ENCODE measurements around the gene SELENOV.

Gene SELENOV

GRCh38 chr19:39525205-39525604, 10.3 kb downstream of the SELENOV start:
- Mint-ChIP-seq H3K4me1 (peaks cover 16% of the 10 kb centered on the region), H3K27me3 (no peaks in the 10 kb centered on the region), H3K9me3 (no peaks in the 10 kb centered on the region), H3K27ac (peak overlapping the region in 1 of 2 donors; percentile 59), H3K4me3 (no peak overlapping the region)
- ATAC-seq: no peak
- DNase-seq: no peak

- no peak for DNase-seq
- Mint-ChIP-seq H3K4me1 (peaks cover 28% of the 10 kb centered on the region), H3K9me3 (no peaks in the 10 kb centered on the region), H3K27ac (peak overlapping the region; percentile 88 to 95), H3K27me3 (no peaks in the 10 kb centered on the region), H3K4me3 (peak overlapping the region; percentile 92 to 97)
- no peak for ATAC-seq
Observed at GRCh38 chr19:39531834-39532232, 16.9 kb downstream of the SELENOV start.

GRCh38 chr19:39532233-39533002, 17.5 kb downstream of the SELENOV start, which contains the start of gene EID2B:
Gene EID2B (minus strand): TSS chr19:39532852. CDS start chr19:39532802, 50 bp downstream.
- ATAC-seq (peak; percentile 94), DNase-seq (peak; percentile 94 to 95)
- Mint-ChIP-seq H3K4me1 (peaks cover 33% of the 10 kb centered on the region), H3K4me3 (peak within 1 kb of the TSS; percentile 92 to 97), H3K9me3 (no peaks in the 10 kb centered on the region), H3K27ac (peak within 1 kb of the TSS; percentile 93 to 96), H3K27me3 (no peaks in the 10 kb centered on the region)

GRCh38 chr19:39533003-39533512, 18.1 kb downstream of the SELENOV start:
- ATAC-seq (peak; percentile 31), DNase-seq (no peak)
- peak overlapping the region in 1 of 2 donors; percentile 93 for H3K27ac Mint-ChIP-seq
- no peaks in the 10 kb centered on the region for H3K9me3 Mint-ChIP-seq
- H3K4me3 Mint-ChIP-seq: peak overlapping the region; percentile 92 to 97
- peaks cover 40% of the 10 kb centered on the region for H3K4me1 Mint-ChIP-seq
- H3K27me3 Mint-ChIP-seq: no peaks in the 10 kb centered on the region

- no peak overlapping the region for H3K27ac Mint-ChIP-seq
- H3K27me3 Mint-ChIP-seq: no peaks in the 10 kb centered on the region
- ATAC-seq: no peak
- no peak for DNase-seq
- H3K9me3 Mint-ChIP-seq: no peaks in the 10 kb centered on the region
- peaks cover 42% of the 10 kb centered on the region for H3K4me1 Mint-ChIP-seq
- H3K4me3 Mint-ChIP-seq: no peak overlapping the region
Observed at GRCh38 chr19:39533791-39534190, 18.9 kb downstream of the SELENOV start.

GRCh38 chr19:39539165-39539517, 24.2 kb downstream of the SELENOV start:
- Mint-ChIP-seq H3K9me3 (no peaks in the 10 kb centered on the region), H3K27me3 (no peaks in the 10 kb centered on the region), H3K27ac (peak overlapping the region; percentile 72 to 86), H3K4me1 (peaks cover 59% of the 10 kb centered on the region), H3K4me3 (peak overlapping the region; percentile 90 to 91)
- ATAC-seq (peak; percentile 29), DNase-seq (no peak)

- Mint-ChIP-seq H3K9me3 (no peaks in the 10 kb centered on the region), H3K27ac (peak within 1 kb of the TSS; percentile 97 to 98), H3K27me3 (no peaks in the 10 kb centered on the region), H3K4me1 (peaks cover 65% of the 10 kb centered on the region), H3K4me3 (peak within 1 kb of the TSS; percentile 90 to 91)
- peak; percentile 93 to 95 for DNase-seq
- ATAC-seq: peak; percentile 93
Observed at GRCh38 chr19:39539518-39540332, 24.8 kb downstream of the SELENOV start, which contains the start of gene EID2. Gene EID2 (minus strand): TSS chr19:39540161. CDS start chr19:39540079, 82 bp downstream.

GRCh38 chr19:39540333-39540673, 25.4 kb downstream of the SELENOV start:
- peaks cover 70% of the 10 kb centered on the region for H3K4me1 Mint-ChIP-seq
- H3K27me3 Mint-ChIP-seq: no peaks in the 10 kb centered on the region
- peak overlapping the region; percentile 97 to 98 for H3K27ac Mint-ChIP-seq
- DNase-seq (no peak), ATAC-seq (no peak)
- no peaks in the 10 kb centered on the region for H3K9me3 Mint-ChIP-seq
- peak overlapping the region; percentile 90 to 91 for H3K4me3 Mint-ChIP-seq

- no peaks in the 10 kb centered on the region for H3K27me3 Mint-ChIP-seq
- ATAC-seq (no peak), DNase-seq (no peak)
- no peak overlapping the region for H3K27ac Mint-ChIP-seq
- H3K9me3 Mint-ChIP-seq: no peaks in the 10 kb centered on the region
- H3K4me3 Mint-ChIP-seq: no peak overlapping the region
- peaks cover 70% of the 10 kb centered on the region for H3K4me1 Mint-ChIP-seq
Observed at GRCh38 chr19:39542206-39542605, 27.3 kb downstream of the SELENOV start.

- Mint-ChIP-seq H3K4me1 (peaks cover 58% of the 10 kb centered on the region), H3K9me3 (no peaks in the 10 kb centered on the region), H3K27me3 (no peaks in the 10 kb centered on the region), H3K27ac (no peak overlapping the region), H3K4me3 (no peak overlapping the region)
- ATAC-seq (no peak), DNase-seq (no peak)
Observed at GRCh38 chr19:39543477-39543857, 28.5 kb downstream of the SELENOV start.

GRCh38 chr19:39544226-39544903, 29.4 kb downstream of the SELENOV start:
- Mint-ChIP-seq H3K4me1 (peaks cover 49% of the 10 kb centered on the region), H3K4me3 (no peak overlapping the region), H3K27me3 (no peaks in the 10 kb centered on the region), H3K27ac (no peak overlapping the region), H3K9me3 (no peaks in the 10 kb centered on the region)
- ATAC-seq (no peak), DNase-seq (no peak)

- no peak for ATAC-seq
- Mint-ChIP-seq H3K4me1 (peaks cover 49% of the 10 kb centered on the region), H3K4me3 (no peak overlapping the region), H3K9me3 (no peaks in the 10 kb centered on the region), H3K27me3 (no peaks in the 10 kb centered on the region), H3K27ac (no peak overlapping the region)
- no peak for DNase-seq
Observed at GRCh38 chr19:39544911-39545310, 30.0 kb downstream of the SELENOV start.

GRCh38 chr19:39546599-39546998, 31.7 kb downstream of the SELENOV start:
- DNase-seq (no peak), ATAC-seq (no peak)
- H3K4me1 Mint-ChIP-seq: peaks cover 41% of the 10 kb centered on the region
- H3K4me3 Mint-ChIP-seq: no peak overlapping the region
- no peaks in the 10 kb centered on the region for H3K9me3 Mint-ChIP-seq
- no peaks in the 10 kb centered on the region for H3K27me3 Mint-ChIP-seq
- no peak overlapping the region for H3K27ac Mint-ChIP-seq

GRCh38 chr19:39550197-39550596, 35.3 kb downstream of the SELENOV start:
- Mint-ChIP-seq H3K27me3 (no peaks in the 10 kb centered on the region), H3K4me1 (peaks cover 20% of the 10 kb centered on the region), H3K9me3 (no peaks in the 10 kb centered on the region), H3K4me3 (no peak overlapping the region), H3K27ac (no peak overlapping the region)
- DNase-seq (no peak), ATAC-seq (no peak)

GRCh38 chr19:39553082-39553652, 38.2 kb downstream of the SELENOV start:
- DNase-seq: no peak
- Mint-ChIP-seq H3K9me3 (no peaks in the 10 kb centered on the region), H3K27me3 (no peaks in the 10 kb centered on the region), H3K4me1 (peaks cover 26% of the 10 kb centered on the region), H3K4me3 (no peak overlapping the region), H3K27ac (peak overlapping the region in 1 of 2 donors; percentile 18)
- ATAC-seq: no peak
